Adrenal gland (tissue), 19 donors: ENCODE measurements around the gene CALN1. TPM values are rescaled to one million over a fixed set of nuclear protein-coding genes. Genes with fewer than 3 reads are reported as not detected.
"Not testable (repeated sequence)": the region's sequence is repeated elsewhere in the genome, so short reads cannot be mapped to it uniquely, and the experiment has no call there.

Experiments used
- DNase-seq, 7 donors: peaks; one replicate each; pipeline ENCODE4 v3.0.0-alpha.2; 2019 to 2020
- H3K27ac ChIP-seq, 5 donors: fragments of 200-600 bp; sonication (generic) in 4 of 5; 1 replicate in 3 of 5; 2 replicates in 2 of 5; pipeline versions ENCODE4 v1.5.1 to v1.8.0; 2016 to 2020; ENCODE audit warnings: mild to moderate bottlenecking in 1 of 5
- H3K27me3 ChIP-seq: fragments of 200-600 bp; 2 replicates; pipeline ENCODE4 v1.8.0; 2021
- H3K36me3 ChIP-seq, 2 donors: fragments of 200-600 bp; replicated peaks in 1 of 2; 1 replicate in 1 of 2; 2 replicates in 1 of 2; pipeline versions ENCODE4 v1.5.1 to v1.8.0; 2018 to 2022
- H3K4me1 ChIP-seq, 2 donors: fragments of 200-600 bp; replicated peaks in 1 of 2; 1 replicate in 1 of 2; 2 replicates in 1 of 2; pipeline versions ENCODE4 v1.5.1 to v1.8.0; 2018 to 2021
- H3K4me3 ChIP-seq, 4 donors: fragments of 200-600 bp; sonication (generic) in 3 of 4; one replicate each; pipeline ENCODE4 v1.5.1; 2016 to 2018
- H3K9me3 ChIP-seq, 3 donors: fragments of 200-600 bp; sonication (generic) in 1 of 3; replicated peaks in 1 of 3; 1 replicate in 2 of 3; 2 replicates in 1 of 3; pipeline versions ENCODE4 v1.5.1 to v1.8.0; 2016 to 2021
- CTCF ChIP-seq, 6 experiments: fragments of 450-650 bp in 4 of 6; fragments of 200-600 bp in 2 of 6; sonication (generic) in 1 of 6; IDR thresholded peaks; 1 replicate in 5 of 6; 2 replicates in 1 of 6; pipeline versions ENCODE4 v1.5.1 to v1.8.0; 2016 to 2021; ENCODE audit warnings: antibody characterized with exemption in 6 of 6, mild to moderate bottlenecking in 2 of 6, moderate library complexity in 1 of 6
- POLR2A ChIP-seq, 2 donors: fragments of 450-650 bp; IDR thresholded peaks; one replicate each; pipeline ENCODE4 v1.6.1; 2017; ENCODE audit warnings: antibody characterized with exemption in 2 of 2, mild to moderate bottlenecking in 2 of 2, moderate library complexity in 1 of 2
- WGBS, 4 donors: extraction: QIAGEN DNeasy Blood & Tissue Kit in 2 of 4; methylation state at CpG; one replicate each; pipeline versions ENCODE4 v1.1.5 to v1.1.7; 2013 to 2017; 5-methylcytosine and 5-hydroxymethylcytosine counted together
- intact Hi-C, 2 donors: fragments of 100-400 bp; cut with DNase I; formaldehyde crosslinking; loops; one replicate each; pipeline versions ENCODE4 v1.14.1 to v1.15.0; 2022 to 2023
- long read RNA-seq, 10 donors: library from polyadenylated mRNA in 3 of 10; unstranded in 2 of 10; stranded (forward) in 1 of 10; transcript quantifications; one replicate each; pipeline ENCODE4 v2.0.0 and lab custom pipeline, GENCODE V29; 2021 to 2026
- polyA plus RNA-seq, 3 donors: library from polyadenylated mRNA; stranded (reverse); fragments of 200-250 nt in 2 of 3; fragments of 350-450 nt in 1 of 3; fragmentation: Illumina TruSeq in 1 of 3; extraction: RNeasy Lipid Tissue Mini Kit (QIAGEN cat#74804) in 1 of 3; gene quantifications; one replicate each; pipeline ENCODE4 v1.2.3, GENCODE V29; 2013 to 2014
- total RNA-seq, 9 donors: library from RNA; depleted of rRNA in 4 of 9; stranded (reverse); fragments of >200 nt in 4 of 9; fragments of 120-200 nt in 1 of 9; fragmentation: NEBNext Ultra II Directional in 1 of 9; extraction: Animal tissue kit (Norgen Biotek cat#: 25700) in 1 of 9; gene quantifications; one replicate each; pipeline versions ENCODE4 v1.1.0 to v1.2.4, GENCODE V29; 2013 to 2023
- donor health status: healthy with polysubstance abuse.
- donor health status: Bipolar disorder and iron deficiency.
- donor health status: DM: yes; HTN: yes; CAD: no.
- donor health status: DM: no; HTN: no; CAD: no.
- donor health status: DM: no; HTN: no; CAD: no.
- donor health status: DM: yes; HTN: yes; CAD: no.

CALN1 gene
- total RNA-seq (10 to 100 TPM in 7 of 9 donors, 1 to 10 TPM in 2; 4.7 to 51.5 (median 21.1) TPM), polyA plus RNA-seq (10 to 100 TPM in 1 of 3 donors, 1 to 10 TPM in 2; 4.3 to 12.9 (median 8.6) TPM)
- long read RNA-seq, donor 1, result 0 reads
- long read RNA-seq, donor 2, full-length matches to known transcripts, result 1 of 1 reads
- long read RNA-seq, donor 2, partial matches to known transcripts, result 0 of 1 reads
- long read RNA-seq, donor 2, other reads (novel, unspliced or antisense), result 0 of 1 reads
- long read RNA-seq, donor 3, full-length matches to known transcripts, result 1 of 1 reads
- long read RNA-seq, donor 3, partial matches to known transcripts, result 0 of 1 reads
- long read RNA-seq, donor 3, other reads (novel, unspliced or antisense), result 0 of 1 reads
- long read RNA-seq, donor 4, partial matches to known transcripts, result 0 of 3 reads
- long read RNA-seq, donor 4, other reads (novel, unspliced or antisense), result 3 of 3 reads
- long read RNA-seq, donor 5, partial matches to known transcripts, result 0 of 8 reads
- long read RNA-seq, donor 5, other reads (novel, unspliced or antisense), result 8 of 8 reads
- long read RNA-seq, donor 6, partial matches to known transcripts, result 0 of 1 reads
- long read RNA-seq, donor 6, other reads (novel, unspliced or antisense), result 1 of 1 reads
- long read RNA-seq, donor 7, partial matches to known transcripts, result 0 of 1 reads
- long read RNA-seq, donor 7, other reads (novel, unspliced or antisense), result 0 of 1 reads
- long read RNA-seq, donor 8, full-length matches to known transcripts, result 3 of 3 reads
- long read RNA-seq, donor 8, partial matches to known transcripts, result 0 of 3 reads
- long read RNA-seq, donor 8, other reads (novel, unspliced or antisense), result 0 of 3 reads
- long read RNA-seq, donor 9, full-length matches to known transcripts, result 3 of 8 reads
- long read RNA-seq, donor 9, partial matches to known transcripts, result 5 of 8 reads
- long read RNA-seq, donor 9, other reads (novel, unspliced or antisense), result 0 of 8 reads
- long read RNA-seq, donor 10, result 0 reads

- intact Hi-C loops, H3K36me3 ChIP-seq, H3K4me1 ChIP-seq, H3K4me3 ChIP-seq, DNase-seq, H3K9me3 ChIP-seq, H3K27ac ChIP-seq, H3K27me3 ChIP-seq: not testable (repeated sequence)
- 96 to 98% (median 96%) methylated on average over 21 of the region's 21 CpGs for WGBS, 4 donors
Observed at GRCh38 chr7:72412121-72412618, at the start of gene CALN1. TSS of gene CALN1 (minus strand) at chr7:72412338.

GRCh38 chr7:72453471-72453870, 41.3 kb upstream of the CALN1 start:
- H3K4me3 ChIP-seq, result no peak overlapping the region
- H3K27ac ChIP-seq, result no peak overlapping the region
- DNase-seq, result no peak
- no peaks in the 10 kb centered on the region for H3K4me1 ChIP-seq
- H3K9me3 ChIP-seq, result no peaks in the 10 kb centered on the region
- no peaks in the 10 kb centered on the region for H3K36me3 ChIP-seq
- 76 to 98% (median 90%) methylated on average over 1 of the region's 1 CpG for WGBS, 4 donors
- no peaks in the 10 kb centered on the region for H3K27me3 ChIP-seq
- TF ChIP-seq POLR2A (IDR thresholded peaks at IDR 0.05) (no peak), CTCF (IDR thresholded peaks at IDR 0.05) (no peak)
- intact Hi-C loops, result no loop called here

- intact Hi-C loops, result no loop called here
- no peaks in the 10 kb centered on the region for H3K9me3 ChIP-seq
- no peaks in the 10 kb centered on the region for H3K27me3 ChIP-seq
- no peaks in the 10 kb centered on the region for H3K36me3 ChIP-seq
- no peak overlapping the region for H3K27ac ChIP-seq
- H3K4me1 ChIP-seq, result no peaks in the 10 kb centered on the region
- DNase-seq, result no peak
- H3K4me3 ChIP-seq, result no peak overlapping the region
- TF ChIP-seq CTCF (IDR thresholded peaks at IDR 0.05) (no peak), POLR2A (IDR thresholded peaks at IDR 0.05) (no peak)
- 82 to 87% (median 85%) methylated on average over 16 to 17 of the region's 17 CpGs for WGBS, 4 donors
Observed at GRCh38 chr7:72447465-72448204, 35.5 kb upstream of the CALN1 start.

- Histone ChIP-seq H3K4me1 (no peaks in the 10 kb centered on the region), H3K4me3 (no peak overlapping the region), H3K36me3 (no peaks in the 10 kb centered on the region), H3K9me3 (no peaks in the 10 kb centered on the region), H3K27ac (no peak overlapping the region), H3K27me3 (no peaks in the 10 kb centered on the region)
- TF ChIP-seq CTCF (IDR thresholded peaks at IDR 0.05) (no peak), POLR2A (IDR thresholded peaks at IDR 0.05) (no peak)
- intact Hi-C loops, result no loop called here
- 48 to 54% (median 52%) methylated on average over 18 to 20 of the region's 20 CpGs for WGBS, 4 donors
- DNase-seq, result no peak
Observed at GRCh38 chr7:72446591-72447462, 34.7 kb upstream of the CALN1 start.
